Measurements from ENCODE around the gene CUEDC1. TPM values are rescaled to one million over a fixed set of nuclear protein-coding genes. Genes with fewer than 3 reads are reported as not detected.

Gene CUEDC1
- total and polyA plus RNA-seq, 4 donors: 19.7 to 55.7 (median 29.2) TPM

- no peak for ATAC-seq (ENCODE audit: insufficient read depth, low FRiP score)
- Histone ChIP-seq H3K4me1 (ENCODE audit: control insufficient read depth in 5 of 5, insufficient read depth in 5 of 5, low read length in 5 of 5) (peaks cover 6 to 45% (median 37%) of the 10 kb centered on the region in 5 donors), H3K4me3 (no peak overlapping the region), H3K27me3 (ENCODE audit: control insufficient read depth in 3 of 3, insufficient read depth in 3 of 3, low read length in 2 of 3) (no peaks in the 10 kb centered on the region), H3K9ac (ENCODE audit: insufficient read depth in 1 of 2, low read length in 2 of 2) (no peak overlapping the region), H3K36me3 (ENCODE audit: control insufficient read depth in 4 of 4, insufficient read depth in 4 of 4, low read length in 4 of 4) (peaks cover 0 to 23% (median 13%) of the 10 kb centered on the region in 4 donors), H3K9me3 (ENCODE audit: control insufficient read depth in 4 of 4, insufficient read depth in 3 of 4, low read length in 3 of 4) (no peaks in the 10 kb centered on the region), H3K27ac (ENCODE audit: low read depth in 1 of 2, low read length in 1 of 2) (peak overlapping the region in 1 of 2 donors; percentile 42)
- no peak for TF ChIP-seq CTCF (IDR thresholded peaks at IDR 0.05; ENCODE audit: control extremely low read depth, extremely low read depth)
- WGBS, 2 donors: 59 to 71% methylated on average over 16 of the region's 16 CpGs
- no peak for DNase-seq
These were observed 81.8 kb downstream of the CUEDC1 start for GRCh38 chr17:57873261-57874057.

- Histone ChIP-seq H3K36me3 (ENCODE audit: control insufficient read depth in 4 of 4, insufficient read depth in 4 of 4, low read length in 4 of 4) (peaks cover 0 to 19% (median 13%) of the 10 kb centered on the region in 4 donors), H3K27me3 (ENCODE audit: control insufficient read depth in 3 of 3, insufficient read depth in 3 of 3, low read length in 2 of 3) (no peaks in the 10 kb centered on the region), H3K27ac (ENCODE audit: low read depth in 1 of 2, low read length in 1 of 2) (no peak overlapping the region), H3K4me3 (no peak overlapping the region), H3K9ac (ENCODE audit: insufficient read depth in 1 of 2, low read length in 2 of 2) (no peak overlapping the region), H3K4me1 (ENCODE audit: control insufficient read depth in 5 of 5, insufficient read depth in 5 of 5, low read length in 5 of 5) (peaks cover 6 to 51% (median 43%) of the 10 kb centered on the region in 5 donors), H3K9me3 (ENCODE audit: control insufficient read depth in 4 of 4, insufficient read depth in 3 of 4, low read length in 3 of 4) (no peaks in the 10 kb centered on the region)
- no peak for TF ChIP-seq CTCF (IDR thresholded peaks at IDR 0.05; ENCODE audit: control extremely low read depth, extremely low read depth)
- WGBS, 2 donors: 26 to 61% methylated on average over 14 of the region's 14 CpGs
- ATAC-seq (ENCODE audit: insufficient read depth, low FRiP score) (no peak), DNase-seq (no peak)
These were observed 82.7 kb downstream of the CUEDC1 start for GRCh38 chr17:57872536-57872935.

GRCh38 chr17:57871863-57872262 is 83.3 kb downstream of the CUEDC1 start:
- 90 to 94% methylated on average over 8 of the region's 8 CpGs for WGBS, 2 donors
- TF ChIP-seq CTCF (IDR thresholded peaks at IDR 0.05; ENCODE audit: control extremely low read depth, extremely low read depth): no peak
- H3K27me3 ChIP-seq (ENCODE audit: control insufficient read depth in 3 of 3, insufficient read depth in 3 of 3, low read length in 2 of 3): no peaks in the 10 kb centered on the region
- DNase-seq: no peak
- ATAC-seq (ENCODE audit: insufficient read depth, low FRiP score): no peak
- no peak overlapping the region for H3K27ac ChIP-seq (ENCODE audit: low read depth in 1 of 2, low read length in 1 of 2)
- no peak overlapping the region for H3K9ac ChIP-seq (ENCODE audit: insufficient read depth in 1 of 2, low read length in 2 of 2)
- no peaks in the 10 kb centered on the region for H3K9me3 ChIP-seq (ENCODE audit: control insufficient read depth in 4 of 4, insufficient read depth in 3 of 4, low read length in 3 of 4)
- H3K4me3 ChIP-seq: no peak overlapping the region
- H3K4me1 ChIP-seq (ENCODE audit: control insufficient read depth in 5 of 5, insufficient read depth in 5 of 5, low read length in 5 of 5): peaks cover 6 to 51% (median 45%) of the 10 kb centered on the region in 5 donors
- peaks cover 0 to 21% (median 12%) of the 10 kb centered on the region in 4 donors for H3K36me3 ChIP-seq (ENCODE audit: control insufficient read depth in 4 of 4, insufficient read depth in 4 of 4, low read length in 4 of 4)

All from lung (tissue), 12 donors.